ENCODE data around the gene ARHGAP35.
"Not testable (repeated sequence)": the region's sequence is repeated elsewhere in the genome, so short reads cannot be mapped to it uniquely, and the experiment has no call there.

Gene ARHGAP35

GRCh38 chr19:46868025-46868802 is 7.4 kb downstream of the ARHGAP35 start:
- no peak for DNase-seq (ENCODE audit: low read depth in 2 of 2)

- not testable (repeated sequence) for DNase-seq (ENCODE audit: low read depth in 2 of 2)
Observed at GRCh38 chr19:46871173-46871572, 10.4 kb downstream of the ARHGAP35 start.

- no peak for DNase-seq (ENCODE audit: low read depth in 2 of 2)
Observed at GRCh38 chr19:46872967-46873366, 12.2 kb downstream of the ARHGAP35 start.

- no peak for DNase-seq (ENCODE audit: low read depth in 2 of 2)
Observed at GRCh38 chr19:46875234-46875633, 14.4 kb downstream of the ARHGAP35 start.

GRCh38 chr19:46875657-46876056 is 14.9 kb downstream of the ARHGAP35 start:
- no peak for DNase-seq (ENCODE audit: low read depth in 2 of 2)

GRCh38 chr19:46878613-46879375 is 18.0 kb downstream of the ARHGAP35 start:
- DNase-seq (ENCODE audit: low read depth in 2 of 2) = no peak

- no peak for DNase-seq (ENCODE audit: low read depth in 2 of 2)
Observed at GRCh38 chr19:46880431-46880830, 19.6 kb downstream of the ARHGAP35 start.

GRCh38 chr19:46881092-46881491 is 20.3 kb downstream of the ARHGAP35 start:
- DNase-seq (ENCODE audit: low read depth in 2 of 2) = no peak

- DNase-seq (ENCODE audit: low read depth in 2 of 2) = no peak
Observed at GRCh38 chr19:46882034-46882433, 21.2 kb downstream of the ARHGAP35 start.

- DNase-seq (ENCODE audit: low read depth in 2 of 2) = not testable (repeated sequence)
Observed at GRCh38 chr19:46882751-46883150, 22.0 kb downstream of the ARHGAP35 start.

- DNase-seq (ENCODE audit: low read depth in 2 of 2) = no peak
Observed at GRCh38 chr19:46885411-46885810, 24.6 kb downstream of the ARHGAP35 start.

- no peak for DNase-seq (ENCODE audit: low read depth in 2 of 2)
Observed at GRCh38 chr19:46886546-46887239, 25.9 kb downstream of the ARHGAP35 start.

- no peak for DNase-seq (ENCODE audit: low read depth in 2 of 2)
Observed at GRCh38 chr19:46887240-46887782, 26.5 kb downstream of the ARHGAP35 start.

- no peak for DNase-seq (ENCODE audit: low read depth in 2 of 2)
Observed at GRCh38 chr19:46890423-46891170, 29.8 kb downstream of the ARHGAP35 start.

GRCh38 chr19:46892252-46893179 is 31.7 kb downstream of the ARHGAP35 start:
- DNase-seq (ENCODE audit: low read depth in 2 of 2) = no peak

GRCh38 chr19:46896076-46896794 is 35.4 kb downstream of the ARHGAP35 start:
- no peak for DNase-seq (ENCODE audit: low read depth in 2 of 2)

GRCh38 chr19:46898731-46899130 is 37.9 kb downstream of the ARHGAP35 start:
- no peak for DNase-seq (ENCODE audit: low read depth in 2 of 2)

GRCh38 chr19:46900341-46900740 is 39.5 kb downstream of the ARHGAP35 start:
- DNase-seq (ENCODE audit: low read depth in 2 of 2) = no peak

GRCh38 chr19:46901701-46902401 is 41.1 kb downstream of the ARHGAP35 start:
- no peak for DNase-seq (ENCODE audit: low read depth in 2 of 2)
